Measurements from ENCODE around the gene MSRB1. TPM values are rescaled to one million over a fixed set of nuclear protein-coding genes. Genes with fewer than 3 reads are reported as not detected.

Gene MSRB1
- total RNA-seq, 1 experiment from 2014 or later, result 26.4 TPM

DNA sequence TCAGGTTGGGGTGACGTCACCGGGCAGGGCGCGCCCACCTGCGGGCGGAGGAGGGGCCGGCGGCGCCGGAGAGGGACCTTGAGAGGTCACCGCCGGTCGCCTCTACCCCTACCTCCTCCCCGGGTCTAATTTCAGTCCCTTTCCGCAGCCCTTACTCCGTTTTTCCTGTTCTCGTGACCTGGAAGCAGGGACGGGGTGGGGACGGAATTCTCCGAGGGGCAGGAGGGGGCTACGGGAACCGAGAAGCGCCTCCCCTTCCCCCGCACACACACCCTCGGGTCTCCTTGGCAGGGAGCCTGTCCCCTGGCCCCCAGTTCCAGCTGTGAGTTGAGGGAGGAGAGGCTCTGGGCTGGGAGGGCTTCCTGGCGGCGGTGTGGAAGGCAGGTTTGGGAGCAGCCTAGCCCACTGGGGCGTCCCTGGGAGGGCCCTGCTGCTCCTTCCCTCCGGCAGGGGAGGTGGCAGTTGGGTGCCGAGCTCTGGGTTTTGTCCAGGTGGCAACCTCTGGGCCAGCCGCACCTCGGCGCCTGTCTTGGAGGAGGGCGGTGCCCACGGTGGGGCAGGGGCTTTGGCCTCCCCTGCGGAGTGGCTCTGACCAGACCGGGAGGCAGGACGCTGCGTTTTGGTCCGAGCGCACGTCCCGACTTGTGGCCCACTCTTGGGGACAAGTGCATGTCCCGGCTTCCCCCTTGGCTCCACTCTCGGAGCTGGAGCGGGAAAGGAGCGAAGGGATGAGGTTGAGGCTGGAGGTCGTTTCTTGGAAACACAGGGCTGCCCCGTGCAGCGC is 47.5 kb upstream of the MSRB1 start (continued):
- TF ChIP-seq FOXP1 (CRISPR knock-in tag; IDR thresholded peaks at IDR 0.05; ENCODE audit: borderline replicate concordance) (peak; percentile 39; the same call in 1 of the 2 replicates), NR1H2 (CRISPR knock-in tag; IDR thresholded peaks at IDR 0.05) (no peak), RORB (CRISPR knock-in tag; IDR thresholded peaks at IDR 0.05) (no peak)
- TF ChIP-seq, protein P1, sequence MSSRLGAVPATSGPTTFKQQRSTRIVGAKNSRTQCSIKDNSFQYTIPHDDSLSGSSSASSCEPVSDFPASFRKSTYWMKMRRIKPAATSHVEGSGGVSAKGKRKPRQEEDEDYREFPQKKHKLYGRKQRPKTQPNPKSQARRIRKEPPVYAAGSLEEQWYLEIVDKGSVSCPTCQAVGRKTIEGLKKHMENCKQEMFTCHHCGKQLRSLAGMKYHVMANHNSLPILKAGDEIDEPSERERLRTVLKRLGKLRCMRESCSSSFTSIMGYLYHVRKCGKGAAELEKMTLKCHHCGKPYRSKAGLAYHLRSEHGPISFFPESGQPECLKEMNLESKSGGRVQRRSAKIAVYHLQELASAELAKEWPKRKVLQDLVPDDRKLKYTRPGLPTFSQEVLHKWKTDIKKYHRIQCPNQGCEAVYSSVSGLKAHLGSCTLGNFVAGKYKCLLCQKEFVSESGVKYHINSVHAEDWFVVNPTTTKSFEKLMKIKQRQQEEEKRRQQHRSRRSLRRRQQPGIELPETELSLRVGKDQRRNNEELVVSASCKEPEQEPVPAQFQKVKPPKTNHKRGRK (CRISPR knock-in tag; IDR thresholded peaks at IDR 0.05; ENCODE audit: borderline replicate concordance), result no peak
- TF ChIP-seq, protein P2, sequence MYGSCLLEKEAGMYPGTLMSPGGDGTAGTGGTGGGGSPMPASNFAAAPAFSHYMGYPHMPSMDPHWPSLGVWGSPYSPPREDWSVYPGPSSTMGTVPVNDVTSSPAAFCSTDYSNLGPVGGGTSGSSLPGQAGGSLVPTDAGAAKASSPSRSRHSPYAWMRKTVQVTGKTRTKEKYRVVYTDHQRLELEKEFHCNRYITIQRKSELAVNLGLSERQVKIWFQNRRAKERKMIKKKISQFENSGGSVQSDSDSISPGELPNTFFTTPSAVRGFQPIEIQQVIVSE (CRISPR knock-in tag; IDR thresholded peaks at IDR 0.05; ENCODE audit: borderline replicate concordance), result no peak

DNA sequence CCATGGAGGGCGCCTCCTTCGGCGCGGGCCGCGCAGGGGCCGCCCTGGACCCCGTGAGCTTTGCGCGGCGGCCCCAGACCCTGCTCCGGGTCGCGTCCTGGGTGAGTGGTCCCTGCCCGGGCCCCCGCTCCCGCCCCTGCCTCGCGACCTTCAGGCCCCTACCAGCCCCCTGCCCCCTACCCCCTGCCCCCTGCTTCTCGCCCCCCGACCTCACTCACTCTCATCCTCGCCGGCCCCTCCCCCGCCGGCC is 47.0 kb upstream of the MSRB1 start:
- TF ChIP-seq, protein P3, sequence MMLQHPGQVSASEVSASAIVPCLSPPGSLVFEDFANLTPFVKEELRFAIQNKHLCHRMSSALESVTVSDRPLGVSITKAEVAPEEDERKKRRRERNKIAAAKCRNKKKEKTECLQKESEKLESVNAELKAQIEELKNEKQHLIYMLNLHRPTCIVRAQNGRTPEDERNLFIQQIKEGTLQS (CRISPR knock-in tag; conservative IDR thresholded peaks at IDR 0.05), result no peak
- no peak for TF ChIP-seq ZNF423 (CRISPR knock-in tag; IDR thresholded peaks at IDR 0.05)
- TF ChIP-seq, protein P4, sequence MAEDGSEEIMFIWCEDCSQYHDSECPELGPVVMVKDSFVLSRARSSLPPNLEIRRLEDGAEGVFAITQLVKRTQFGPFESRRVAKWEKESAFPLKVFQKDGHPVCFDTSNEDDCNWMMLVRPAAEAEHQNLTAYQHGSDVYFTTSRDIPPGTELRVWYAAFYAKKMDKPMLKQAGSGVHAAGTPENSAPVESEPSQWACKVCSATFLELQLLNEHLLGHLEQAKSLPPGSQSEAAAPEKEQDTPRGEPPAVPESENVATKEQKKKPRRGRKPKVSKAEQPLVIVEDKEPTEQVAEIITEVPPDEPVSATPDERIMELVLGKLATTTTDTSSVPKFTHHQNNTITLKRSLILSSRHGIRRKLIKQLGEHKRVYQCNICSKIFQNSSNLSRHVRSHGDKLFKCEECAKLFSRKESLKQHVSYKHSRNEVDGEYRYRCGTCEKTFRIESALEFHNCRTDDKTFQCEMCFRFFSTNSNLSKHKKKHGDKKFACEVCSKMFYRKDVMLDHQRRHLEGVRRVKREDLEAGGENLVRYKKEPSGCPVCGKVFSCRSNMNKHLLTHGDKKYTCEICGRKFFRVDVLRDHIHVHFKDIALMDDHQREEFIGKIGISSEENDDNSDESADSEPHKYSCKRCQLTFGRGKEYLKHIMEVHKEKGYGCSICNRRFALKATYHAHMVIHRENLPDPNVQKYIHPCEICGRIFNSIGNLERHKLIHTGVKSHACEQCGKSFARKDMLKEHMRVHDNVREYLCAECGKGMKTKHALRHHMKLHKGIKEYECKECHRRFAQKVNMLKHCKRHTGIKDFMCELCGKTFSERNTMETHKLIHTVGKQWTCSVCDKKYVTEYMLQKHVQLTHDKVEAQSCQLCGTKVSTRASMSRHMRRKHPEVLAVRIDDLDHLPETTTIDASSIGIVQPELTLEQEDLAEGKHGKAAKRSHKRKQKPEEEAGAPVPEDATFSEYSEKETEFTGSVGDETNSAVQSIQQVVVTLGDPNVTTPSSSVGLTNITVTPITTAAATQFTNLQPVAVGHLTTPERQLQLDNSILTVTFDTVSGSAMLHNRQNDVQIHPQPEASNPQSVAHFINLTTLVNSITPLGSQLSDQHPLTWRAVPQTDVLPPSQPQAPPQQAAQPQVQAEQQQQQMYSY (CRISPR knock-in tag; IDR thresholded peaks at IDR 0.05), result no peak
- TF ChIP-seq, protein P5, sequence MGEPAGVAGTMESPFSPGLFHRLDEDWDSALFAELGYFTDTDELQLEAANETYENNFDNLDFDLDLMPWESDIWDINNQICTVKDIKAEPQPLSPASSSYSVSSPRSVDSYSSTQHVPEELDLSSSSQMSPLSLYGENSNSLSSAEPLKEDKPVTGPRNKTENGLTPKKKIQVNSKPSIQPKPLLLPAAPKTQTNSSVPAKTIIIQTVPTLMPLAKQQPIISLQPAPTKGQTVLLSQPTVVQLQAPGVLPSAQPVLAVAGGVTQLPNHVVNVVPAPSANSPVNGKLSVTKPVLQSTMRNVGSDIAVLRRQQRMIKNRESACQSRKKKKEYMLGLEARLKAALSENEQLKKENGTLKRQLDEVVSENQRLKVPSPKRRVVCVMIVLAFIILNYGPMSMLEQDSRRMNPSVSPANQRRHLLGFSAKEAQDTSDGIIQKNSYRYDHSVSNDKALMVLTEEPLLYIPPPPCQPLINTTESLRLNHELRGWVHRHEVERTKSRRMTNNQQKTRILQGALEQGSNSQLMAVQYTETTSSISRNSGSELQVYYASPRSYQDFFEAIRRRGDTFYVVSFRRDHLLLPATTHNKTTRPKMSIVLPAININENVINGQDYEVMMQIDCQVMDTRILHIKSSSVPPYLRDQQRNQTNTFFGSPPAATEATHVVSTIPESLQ (CRISPR knock-in tag; IDR thresholded peaks at IDR 0.05), result no peak
- TF ChIP-seq SOX15 (CRISPR knock-in tag; IDR thresholded peaks at IDR 0.05), result no peak
- TF ChIP-seq, protein P6, sequence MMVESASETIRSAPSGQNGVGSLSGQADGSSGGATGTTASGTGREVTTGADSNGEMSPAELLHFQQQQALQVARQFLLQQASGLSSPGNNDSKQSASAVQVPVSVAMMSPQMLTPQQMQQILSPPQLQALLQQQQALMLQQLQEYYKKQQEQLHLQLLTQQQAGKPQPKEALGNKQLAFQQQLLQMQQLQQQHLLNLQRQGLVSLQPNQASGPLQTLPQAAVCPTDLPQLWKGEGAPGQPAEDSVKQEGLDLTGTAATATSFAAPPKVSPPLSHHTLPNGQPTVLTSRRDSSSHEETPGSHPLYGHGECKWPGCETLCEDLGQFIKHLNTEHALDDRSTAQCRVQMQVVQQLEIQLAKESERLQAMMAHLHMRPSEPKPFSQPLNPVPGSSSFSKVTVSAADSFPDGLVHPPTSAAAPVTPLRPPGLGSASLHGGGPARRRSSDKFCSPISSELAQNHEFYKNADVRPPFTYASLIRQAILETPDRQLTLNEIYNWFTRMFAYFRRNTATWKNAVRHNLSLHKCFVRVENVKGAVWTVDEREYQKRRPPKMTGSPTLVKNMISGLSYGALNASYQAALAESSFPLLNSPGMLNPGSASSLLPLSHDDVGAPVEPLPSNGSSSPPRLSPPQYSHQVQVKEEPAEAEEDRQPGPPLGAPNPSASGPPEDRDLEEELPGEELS (CRISPR knock-in tag; IDR thresholded peaks at IDR 0.05), result no peak
- no peak for TF ChIP-seq EMX1 (CRISPR knock-in tag; IDR thresholded peaks at IDR 0.05)
- TF ChIP-seq, protein P7, sequence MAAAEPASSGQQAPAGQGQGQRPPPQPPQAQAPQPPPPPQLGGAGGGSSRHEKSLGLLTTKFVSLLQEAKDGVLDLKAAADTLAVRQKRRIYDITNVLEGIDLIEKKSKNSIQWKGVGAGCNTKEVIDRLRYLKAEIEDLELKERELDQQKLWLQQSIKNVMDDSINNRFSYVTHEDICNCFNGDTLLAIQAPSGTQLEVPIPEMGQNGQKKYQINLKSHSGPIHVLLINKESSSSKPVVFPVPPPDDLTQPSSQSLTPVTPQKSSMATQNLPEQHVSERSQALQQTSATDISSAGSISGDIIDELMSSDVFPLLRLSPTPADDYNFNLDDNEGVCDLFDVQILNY (CRISPR knock-in tag; IDR thresholded peaks at IDR 0.05), result no peak
- TF ChIP-seq JAZF1 (CRISPR knock-in tag; IDR thresholded peaks at IDR 0.05), result no peak
- no peak for TF ChIP-seq NR2C2 (CRISPR knock-in tag; IDR thresholded peaks at IDR 0.05)
- TF ChIP-seq RORB (CRISPR knock-in tag; IDR thresholded peaks at IDR 0.05), result no peak
- TF ChIP-seq MYBL2 (CRISPR knock-in tag; IDR thresholded peaks at IDR 0.05), result no peak
- H3K9me3 Mint-ChIP-seq, result no peaks in the 10 kb centered on the region
- peak; percentile 4; the same call in 1 of the 2 replicates for ATAC-seq

More for the DNA sequence above, 47.0 kb upstream of the MSRB1 start:
- peaks cover 20% of the 10 kb centered on the region for H3K4me1 Mint-ChIP-seq
- DNase-seq (ENCODE audit: low spot score), result no peak
- H3K27ac Mint-ChIP-seq, result no peak overlapping the region
- ChIA-PET POLR2A (no interaction called here), CTCF (interaction anchor here (0.8 to 6.4 kb wide), 5 partner anchors 10 to 150 kb away, joined by 3 to 59 read pairs (median 5); no protein-coding TSS in a partner anchor)
- H3K36me3 Mint-ChIP-seq, result peaks cover 5% of the 10 kb centered on the region; the same call in 1 of the 2 replicates
- no peak overlapping the region for H3K4me3 Mint-ChIP-seq
- H3K27me3 Mint-ChIP-seq (ENCODE audit: low read depth), result peaks cover 24% of the 10 kb centered on the region

All from WTC11 (cell line).